PFSK-1 (cell line): ENCODE measurements around the gene TMEM82.

Experiments
- FOXP2 ChIP-seq: optimal IDR thresholded peaks from 2 replicates; pipeline ENCODE3; 2011; ENCODE audit warnings: borderline replicate concordance, control low read depth, inconsistent platforms; ENCODE audit not compliant: insufficient read depth; ENCODE audit errors: extremely low read length, extremely low read depth
- POLR2AphosphoS5 ChIP-seq: IDR thresholded peaks from 2 replicates; pipeline ENCODE4 v1.6.1; 2012; ENCODE audit warnings: low read depth, mild to moderate bottlenecking, control low read depth, low read length, moderate library complexity
- SIN3A ChIP-seq: IDR thresholded peaks from 2 replicates; pipeline ENCODE4 v1.6.1; 2012; ENCODE audit warnings: mild to moderate bottlenecking, low read length, moderate library complexity, borderline replicate concordance; ENCODE audit not compliant: insufficient read depth
- TAF1 ChIP-seq: IDR thresholded peaks from 2 replicates; pipeline ENCODE4 v1.6.1; 2012; ENCODE audit warnings: low read length, control low read depth, borderline replicate concordance; ENCODE audit not compliant: insufficient read depth
- TF ChIP-seq, protein P1 (sequence below), 2 experiments: IDR thresholded peaks; 2 replicates each; pipeline versions ENCODE4 v1.6.1 to v1.8.0; 2011 to 2012; ENCODE audit warnings: low read depth in 2 of 2, low read length in 2 of 2, control low read depth in 1 of 2, inconsistent platforms in 1 of 2, mild to moderate bottlenecking in 1 of 2, moderate library complexity in 1 of 2; ENCODE audit not compliant: insufficient read depth in 1 of 2

DNA sequence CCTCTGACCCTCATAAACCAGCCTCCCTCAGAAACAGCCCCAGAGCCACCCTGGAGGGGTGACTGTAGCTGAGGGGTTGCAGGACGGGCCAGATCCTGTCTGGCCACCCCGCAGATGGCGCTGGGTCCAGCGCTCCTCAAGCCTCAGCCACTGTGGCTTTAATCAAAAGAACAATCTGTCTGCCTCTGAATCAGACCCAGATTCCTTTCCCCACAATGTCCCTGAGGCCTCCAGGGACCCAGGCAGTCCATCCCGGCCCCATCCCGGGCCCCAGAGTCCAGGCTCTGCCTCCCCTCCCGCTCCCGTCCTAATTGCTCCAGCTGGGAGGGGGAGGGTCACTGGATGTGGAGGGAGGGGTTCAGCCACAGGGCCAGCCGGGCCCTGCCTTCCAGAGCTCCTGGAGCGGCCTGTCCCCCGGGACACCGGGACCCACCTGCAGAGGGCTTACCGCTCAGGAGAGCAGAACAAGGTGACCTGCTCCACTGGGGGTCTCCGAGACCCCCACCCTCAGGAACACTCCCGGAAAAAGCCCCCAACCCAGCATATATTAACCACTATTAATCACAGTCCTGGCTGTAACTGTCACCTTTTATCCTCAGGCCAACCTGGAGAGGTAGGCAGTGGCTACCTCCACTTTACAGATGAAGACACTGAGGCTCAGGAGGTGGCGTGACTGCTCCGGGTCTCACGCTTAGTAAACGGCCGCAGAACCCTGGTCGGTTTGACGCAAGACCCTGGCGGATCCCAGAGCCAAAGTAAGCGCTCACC lies 15.5 kb downstream of the TMEM82 start:
- TF ChIP-seq POLR2AphosphoS5 (no peak), TAF1 (no peak), SIN3A (no peak), FOXP2 (no peak)
- TF ChIP-seq, protein P1, sequence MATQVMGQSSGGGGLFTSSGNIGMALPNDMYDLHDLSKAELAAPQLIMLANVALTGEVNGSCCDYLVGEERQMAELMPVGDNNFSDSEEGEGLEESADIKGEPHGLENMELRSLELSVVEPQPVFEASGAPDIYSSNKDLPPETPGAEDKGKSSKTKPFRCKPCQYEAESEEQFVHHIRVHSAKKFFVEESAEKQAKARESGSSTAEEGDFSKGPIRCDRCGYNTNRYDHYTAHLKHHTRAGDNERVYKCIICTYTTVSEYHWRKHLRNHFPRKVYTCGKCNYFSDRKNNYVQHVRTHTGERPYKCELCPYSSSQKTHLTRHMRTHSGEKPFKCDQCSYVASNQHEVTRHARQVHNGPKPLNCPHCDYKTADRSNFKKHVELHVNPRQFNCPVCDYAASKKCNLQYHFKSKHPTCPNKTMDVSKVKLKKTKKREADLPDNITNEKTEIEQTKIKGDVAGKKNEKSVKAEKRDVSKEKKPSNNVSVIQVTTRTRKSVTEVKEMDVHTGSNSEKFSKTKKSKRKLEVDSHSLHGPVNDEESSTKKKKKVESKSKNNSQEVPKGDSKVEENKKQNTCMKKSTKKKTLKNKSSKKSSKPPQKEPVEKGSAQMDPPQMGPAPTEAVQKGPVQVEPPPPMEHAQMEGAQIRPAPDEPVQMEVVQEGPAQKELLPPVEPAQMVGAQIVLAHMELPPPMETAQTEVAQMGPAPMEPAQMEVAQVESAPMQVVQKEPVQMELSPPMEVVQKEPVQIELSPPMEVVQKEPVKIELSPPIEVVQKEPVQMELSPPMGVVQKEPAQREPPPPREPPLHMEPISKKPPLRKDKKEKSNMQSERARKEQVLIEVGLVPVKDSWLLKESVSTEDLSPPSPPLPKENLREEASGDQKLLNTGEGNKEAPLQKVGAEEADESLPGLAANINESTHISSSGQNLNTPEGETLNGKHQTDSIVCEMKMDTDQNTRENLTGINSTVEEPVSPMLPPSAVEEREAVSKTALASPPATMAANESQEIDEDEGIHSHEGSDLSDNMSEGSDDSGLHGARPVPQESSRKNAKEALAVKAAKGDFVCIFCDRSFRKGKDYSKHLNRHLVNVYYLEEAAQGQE (IDR thresholded peaks at IDR 0.05; ENCODE audit: insufficient read depth in 1 of 2, low read depth in 2 of 2, low read length in 2 of 2) = no peak
